HepG2 (cell line): ENCODE data around the gene NPW. TPM values are rescaled to one million over a fixed set of nuclear protein-coding genes. Genes with fewer than 3 reads are reported as not detected.

Experiments used
- AFF4 ChIP-seq: sonication (generic); formaldehyde crosslinking; IDR thresholded peaks from 2 replicates; pipeline ENCODE4 v1.4.0; 2020; ENCODE audit warnings: missing genetic modification reagents
- GABPA ChIP-seq, 2 experiments: IDR thresholded peaks; 2 replicates each; pipeline ENCODE4 v1.6.1; 2011 to 2016; ENCODE audit warnings: low read depth in 2 of 2, low read length in 1 of 2, missing biosample characterization in 1 of 2, missing genetic modification characterization in 1 of 2
- HDAC1 ChIP-seq: sonication (generic); formaldehyde crosslinking; IDR thresholded peaks from 2 replicates; pipeline ENCODE4 v1.5.1; 2020; ENCODE audit warnings: mild to moderate bottlenecking, missing genetic modification reagents
- HOXA3 ChIP-seq: sonication (generic); formaldehyde crosslinking; IDR thresholded peaks from 2 replicates; pipeline ENCODE4 v1.5.0; 2020; ENCODE audit warnings: missing genetic modification reagents
- PHF20 ChIP-seq: sonication (generic); formaldehyde crosslinking; IDR thresholded peaks from 2 replicates; pipeline ENCODE4 v1.5.0; 2020; ENCODE audit warnings: mild to moderate bottlenecking, missing genetic modification reagents
- REPIN1 ChIP-seq: sonication (generic); formaldehyde crosslinking; IDR thresholded peaks from 2 replicates; pipeline ENCODE4 v1.8.0; 2022; ENCODE audit warnings: missing genetic modification reagents, low read depth, mild to moderate bottlenecking, borderline replicate concordance
- SALL2 ChIP-seq: sonication (generic); formaldehyde crosslinking; IDR thresholded peaks from 2 replicates; pipeline ENCODE4 v1.8.1; 2023; ENCODE audit warnings: mild to moderate bottlenecking, missing genetic modification reagents, inconsistent platforms
- SKI ChIP-seq: fragments of 450-650 bp; IDR thresholded peaks from one replicate; pipeline ENCODE4 v1.6.1; 2018; ENCODE audit warnings: mild to moderate bottlenecking; ENCODE audit not compliant: partially characterized antibody
- SRSF9 ChIP-seq: fragments of 200-400 bp; formaldehyde crosslinking; IDR thresholded peaks from 2 replicates; pipeline ENCODE4 v1.6.1; 2018; ENCODE audit warnings: borderline replicate concordance, mild to moderate bottlenecking, low read depth, low read length; ENCODE audit not compliant: insufficient read depth, poor library complexity, severe bottlenecking
- TBX2 ChIP-seq: sonication (generic); formaldehyde crosslinking; IDR thresholded peaks from 2 replicates; pipeline ENCODE4 v1.5.0; 2020; ENCODE audit warnings: missing genetic modification reagents, mild to moderate bottlenecking, borderline replicate concordance
- TP53 ChIP-seq: sonication (generic); formaldehyde crosslinking; conservative IDR thresholded peaks from 2 replicates; pipeline ENCODE4 v1.4.0; 2020; ENCODE audit warnings: missing genetic modification reagents
- U2AF2 ChIP-seq: fragments of 200-400 bp; formaldehyde crosslinking; IDR thresholded peaks from 2 replicates; pipeline ENCODE4 v1.6.1; 2017; ENCODE audit warnings: low read depth, mild to moderate bottlenecking, low read length
- ZBTB42 ChIP-seq: sonication (generic); formaldehyde crosslinking; IDR thresholded peaks from 2 replicates; pipeline ENCODE4 v1.5.0; 2020; ENCODE audit warnings: mild to moderate bottlenecking, missing genetic modification reagents
- ZNF451 ChIP-seq: sonication (generic); formaldehyde crosslinking; IDR thresholded peaks from 2 replicates; pipeline ENCODE4 v1.5.0; 2020; ENCODE audit warnings: mild to moderate bottlenecking, missing genetic modification reagents
- ZNF670 ChIP-seq: sonication (generic); formaldehyde crosslinking; IDR thresholded peaks from 2 replicates; pipeline ENCODE4 v1.8.0; 2022; ENCODE audit warnings: mild to moderate bottlenecking, missing genetic modification reagents, borderline replicate concordance
- ZNF777 ChIP-seq: sonication (generic); formaldehyde crosslinking; IDR thresholded peaks from 2 replicates; pipeline ENCODE4 v1.4.0; 2020; ENCODE audit warnings: missing genetic modification reagents
- polyA plus RNA-seq, 8 experiments: library from polyadenylated mRNA; depleted of rRNA in 3 of 8; stranded (reverse) in 7 of 8; unstranded in 1 of 8; fragments of >200 nt; fragmentation: Illumina TruSeq in 4 of 8; extraction: Trizol in 4 of 8; gene quantifications; 2 replicates each; pipeline versions ENCODE4 v1.2.1 to v1.2.3, GENCODE V29; 2011 to 2016; ENCODE audit warnings: low read depth in 4 of 8, missing spikeins in 1 of 8, mixed read lengths in 1 of 8; ENCODE audit not compliant: insufficient read depth in 1 of 8
- total RNA-seq, 5 experiments: library from RNA; depleted of rRNA; stranded (reverse); fragments of >200 nt; fragmentation: Illumina TruSeq; extraction: Trizol; gene quantifications; 2 replicates each; pipeline ENCODE4 v1.2.3, GENCODE V29; 2016; ENCODE audit warnings: low read depth in 1 of 5
- TF ChIP-seq, protein P1 (sequence below): sonication (generic); formaldehyde crosslinking; IDR thresholded peaks from 2 replicates; pipeline ENCODE4 v1.5.0; 2020; ENCODE audit warnings: mild to moderate bottlenecking, missing genetic modification reagents, borderline replicate concordance
- TF ChIP-seq, protein P2 (sequence below): sonication (generic); formaldehyde crosslinking; IDR thresholded peaks from 2 replicates; pipeline ENCODE4 v1.4.0; 2020; ENCODE audit warnings: missing genetic modification reagents

Gene NPW
- total and polyA plus RNA-seq, 2 of the 13 experiments (the other 11 are each of a cell fraction or from before 2014, with no cell fraction given) = 0.24 to 0.97 TPM

DNA sequence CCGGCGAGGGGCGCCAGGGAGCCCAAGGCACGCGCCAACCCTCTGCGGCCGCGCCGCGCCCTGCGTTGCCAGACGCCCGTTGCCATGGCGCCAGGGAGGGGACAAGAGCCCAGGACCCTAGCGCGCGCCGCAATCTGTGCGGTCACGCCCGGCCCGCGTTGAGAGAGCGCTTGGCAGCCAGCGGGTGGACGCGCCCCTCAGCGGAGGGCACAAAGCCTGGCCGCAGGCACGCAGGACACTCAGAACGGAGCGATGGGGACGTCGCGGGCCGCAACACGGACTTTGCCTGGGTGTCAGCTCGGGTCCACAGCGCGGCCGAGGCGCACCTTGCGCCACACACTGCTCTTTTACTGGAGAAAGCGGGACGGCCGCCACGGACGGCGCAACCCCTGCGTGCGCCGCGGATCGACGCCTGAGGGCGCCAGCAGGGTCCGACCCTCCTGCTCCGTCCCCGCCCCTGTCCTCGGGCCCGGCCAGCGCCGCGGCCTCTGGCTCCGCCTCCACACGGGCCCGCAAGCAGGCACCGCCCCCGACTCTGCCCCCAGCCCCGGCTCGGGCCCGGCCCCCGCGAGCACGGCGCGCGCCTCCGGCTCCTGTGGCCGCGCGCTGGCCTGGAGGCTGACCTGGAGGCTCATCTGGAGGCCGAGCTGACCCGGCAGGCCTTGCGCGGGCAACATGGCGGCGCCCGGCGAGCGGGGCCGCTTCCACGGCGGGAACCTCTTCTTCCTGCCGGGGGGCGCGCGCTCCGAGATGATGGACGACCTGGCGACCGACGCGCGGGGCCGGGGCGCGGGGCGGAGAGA, 35.8 kb upstream of the NPW start, which contains the start of gene GFER (continued):
- TF ChIP-seq AFF4 (CRISPR knock-in tag) = no peak
- peak; percentile 87 for TF ChIP-seq HDAC1
- no peak for TF ChIP-seq SRSF9
- TF ChIP-seq ZNF670 = peak; percentile 82; the same call in 1 of the 2 replicates
- peak; percentile 83 for TF ChIP-seq ZNF777
- peak; percentile 77 for TF ChIP-seq PHF20 (CRISPR knock-in tag)
- TF ChIP-seq ZBTB42 (CRISPR knock-in tag) = 0 out of 2 replicates have a peak, but pooled peaks have one; percentile 64
- 0 out of 2 replicates have a peak, but pooled peaks have one; percentile 76 for TF ChIP-seq U2AF2
- peak; percentile 85 for TF ChIP-seq SKI
- peak; percentile 43; the same call in 1 of the 2 replicates for TF ChIP-seq GABPA (IDR thresholded peaks at IDR 0.05; ENCODE audit: low read depth, low read length)
- no peak for TF ChIP-seq GABPA (CRISPR knock-in tag; IDR thresholded peaks at IDR 0.05; ENCODE audit: low read depth)
- TF ChIP-seq, protein P1, sequence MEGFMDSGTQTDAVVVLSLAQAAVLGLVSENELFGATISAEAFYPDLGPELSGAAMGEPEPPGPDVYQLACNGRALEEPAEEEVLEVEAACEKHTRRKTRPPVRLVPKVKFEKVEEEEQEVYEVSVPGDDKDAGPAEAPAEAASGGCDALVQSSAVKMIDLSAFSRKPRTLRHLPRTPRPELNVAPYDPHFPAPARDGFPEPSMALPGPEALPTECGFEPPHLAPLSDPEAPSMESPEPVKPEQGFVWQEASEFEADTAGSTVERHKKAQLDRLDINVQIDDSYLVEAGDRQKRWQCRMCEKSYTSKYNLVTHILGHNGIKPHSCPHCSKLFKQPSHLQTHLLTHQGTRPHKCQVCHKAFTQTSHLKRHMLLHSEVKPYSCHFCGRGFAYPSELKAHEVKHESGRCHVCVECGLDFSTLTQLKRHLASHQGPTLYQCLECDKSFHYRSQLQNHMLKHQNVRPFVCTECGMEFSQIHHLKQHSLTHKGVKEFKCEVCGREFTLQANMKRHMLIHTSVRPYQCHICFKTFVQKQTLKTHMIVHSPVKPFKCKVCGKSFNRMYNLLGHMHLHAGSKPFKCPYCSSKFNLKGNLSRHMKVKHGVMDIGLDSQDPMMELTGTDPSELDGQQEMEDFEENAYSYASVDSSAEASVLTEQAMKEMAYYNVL (CRISPR knock-in tag) = peak; percentile 20; the same call in 1 of the 2 replicates
- TF ChIP-seq TBX2 (CRISPR knock-in tag) = peak; percentile 86
- TF ChIP-seq HOXA3 (CRISPR knock-in tag) = peak; percentile 96
- peak; percentile 80; the same call in 1 of the 2 replicates for TF ChIP-seq REPIN1 (CRISPR knock-in tag)
- TF ChIP-seq ZNF451 (CRISPR knock-in tag) = peak; percentile 35; the same call in 1 of the 2 replicates
- TF ChIP-seq TP53 (CRISPR knock-in tag) = no peak
- TF ChIP-seq, protein P2, sequence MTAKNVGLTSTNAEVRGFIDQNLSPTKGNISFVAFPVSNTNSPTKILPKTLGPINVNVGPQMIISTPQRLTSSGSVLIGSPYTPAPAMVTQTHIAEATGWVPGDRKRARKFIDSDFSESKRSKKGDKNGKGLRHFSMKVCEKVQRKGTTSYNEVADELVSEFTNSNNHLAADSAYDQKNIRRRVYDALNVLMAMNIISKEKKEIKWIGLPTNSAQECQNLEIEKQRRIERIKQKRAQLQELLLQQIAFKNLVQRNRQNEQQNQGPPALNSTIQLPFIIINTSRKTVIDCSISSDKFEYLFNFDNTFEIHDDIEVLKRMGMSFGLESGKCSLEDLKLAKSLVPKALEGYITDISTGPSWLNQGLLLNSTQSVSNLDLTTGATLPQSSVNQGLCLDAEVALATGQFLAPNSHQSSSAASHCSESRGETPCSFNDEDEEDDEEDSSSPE (CRISPR knock-in tag) = peak; percentile 66; the same call in 1 of the 2 replicates
- TF ChIP-seq SALL2 (CRISPR knock-in tag) = peak; percentile 90
